ENCODE results near the gene NR1H2.
"Not testable (repeated sequence)": the region's sequence is repeated elsewhere in the genome, so short reads cannot be mapped to it uniquely, and the experiment has no call there.

The NR1H2 gene

DNA sequence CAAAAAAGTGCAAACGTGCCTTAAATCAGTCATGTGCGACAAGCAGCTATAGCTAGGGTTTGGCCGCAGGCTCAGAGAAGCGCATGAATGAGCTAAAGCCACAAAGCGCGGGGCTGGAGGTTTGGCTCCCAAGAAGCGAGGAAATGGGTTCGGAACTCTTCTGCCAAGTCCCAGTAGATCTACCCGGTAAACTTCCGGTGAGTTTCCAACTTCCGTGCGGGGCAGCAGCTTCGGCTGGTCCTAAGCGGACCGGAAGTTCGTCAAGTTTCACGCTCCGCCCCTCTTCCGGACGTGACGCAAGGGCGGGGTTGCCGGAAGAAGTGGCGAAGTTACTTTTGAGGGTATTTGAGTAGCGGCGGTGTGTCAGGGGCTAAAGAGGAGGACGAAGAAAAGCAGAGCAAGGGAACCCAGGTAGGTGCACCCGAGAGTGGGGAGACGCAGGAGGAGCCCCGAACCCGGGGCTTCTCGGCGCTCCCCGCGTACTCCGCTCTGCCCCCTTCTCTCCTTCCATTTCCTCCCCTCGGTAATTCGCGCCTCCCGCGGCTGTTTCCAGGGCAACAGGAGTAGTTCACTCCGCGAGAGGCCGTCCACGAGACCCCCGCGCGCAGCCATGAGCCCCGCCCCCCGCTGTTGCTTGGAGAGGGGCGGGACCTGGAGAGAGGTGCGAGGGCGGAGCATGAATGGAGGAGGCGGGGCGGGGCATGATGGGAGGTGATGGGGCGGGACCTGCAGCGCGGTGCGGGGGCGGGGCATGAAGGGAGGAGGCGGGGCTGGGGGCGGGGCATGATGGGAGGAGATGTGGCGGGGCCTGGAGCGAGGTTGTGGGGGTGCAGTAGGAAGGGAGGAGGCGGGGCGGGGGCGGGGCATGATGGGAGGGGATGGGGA, at the start of gene NR1H2:
NR1H2 (plus strand) TSS at position 292 of the 885 bp plus-strand sequence. CDS start 1,149 bp downstream, outside the sequence.
- DNase-seq: peak; percentile 97

DNA sequence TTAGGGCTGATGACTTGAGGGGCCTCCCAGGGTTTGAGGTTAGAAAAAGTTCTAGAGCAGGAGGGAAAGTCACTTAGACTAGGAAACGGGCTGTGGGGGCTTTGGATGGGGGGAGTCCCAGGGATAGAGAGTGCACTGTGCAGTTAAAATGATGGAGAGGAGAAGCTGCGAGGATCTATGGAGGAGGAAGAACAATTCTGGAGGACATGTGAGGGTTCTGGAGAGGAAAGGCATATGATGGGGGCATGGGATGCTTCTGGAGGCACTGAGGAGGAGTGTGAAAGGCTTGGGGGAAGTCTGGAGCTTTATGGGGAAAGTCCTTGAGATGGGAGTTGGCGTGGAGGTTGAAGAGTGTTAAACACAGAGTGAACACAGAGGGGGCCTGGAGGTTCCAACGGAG, 49.2 kb upstream of the NR1H2 start:
- DNase-seq: no peak

DNA sequence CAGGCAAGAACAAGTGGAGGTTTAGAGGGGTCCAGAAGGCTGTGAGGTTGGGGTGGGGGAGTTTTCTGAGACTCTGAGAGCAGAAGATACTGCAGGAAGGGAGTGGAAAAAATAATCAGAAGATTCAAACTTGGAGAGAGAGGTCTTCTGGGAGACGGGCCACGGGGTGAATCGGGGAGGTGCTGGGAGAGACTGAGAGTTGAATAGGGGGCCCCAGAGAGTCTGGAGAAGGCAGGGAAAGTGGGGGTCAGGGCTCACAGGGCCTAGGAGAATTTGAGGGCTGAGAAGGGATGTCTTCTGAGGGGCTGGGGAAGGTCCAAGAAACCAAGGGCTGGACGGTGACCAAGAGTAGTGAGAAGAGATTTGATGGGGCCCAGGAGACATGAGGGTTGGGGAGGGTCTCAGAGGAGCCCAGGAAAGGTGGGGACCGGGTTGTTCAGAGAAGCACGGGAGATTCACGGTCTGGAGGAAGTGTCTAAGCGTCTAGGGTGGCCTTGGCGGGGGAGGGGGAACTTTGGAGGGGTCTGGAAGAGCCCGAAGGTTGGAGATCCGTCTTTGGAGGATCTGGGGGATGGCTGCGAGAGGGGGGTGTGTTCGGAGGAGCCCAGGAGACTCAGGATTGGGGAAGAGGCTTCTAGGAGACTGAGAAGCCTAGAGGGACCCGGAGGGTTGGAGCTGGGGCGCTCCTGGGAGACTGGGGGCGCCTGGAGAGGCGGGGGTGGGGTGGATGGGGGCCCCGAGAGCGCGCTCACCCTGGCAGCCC, 48.6 kb upstream of the NR1H2 start:
- no peak for DNase-seq

DNA sequence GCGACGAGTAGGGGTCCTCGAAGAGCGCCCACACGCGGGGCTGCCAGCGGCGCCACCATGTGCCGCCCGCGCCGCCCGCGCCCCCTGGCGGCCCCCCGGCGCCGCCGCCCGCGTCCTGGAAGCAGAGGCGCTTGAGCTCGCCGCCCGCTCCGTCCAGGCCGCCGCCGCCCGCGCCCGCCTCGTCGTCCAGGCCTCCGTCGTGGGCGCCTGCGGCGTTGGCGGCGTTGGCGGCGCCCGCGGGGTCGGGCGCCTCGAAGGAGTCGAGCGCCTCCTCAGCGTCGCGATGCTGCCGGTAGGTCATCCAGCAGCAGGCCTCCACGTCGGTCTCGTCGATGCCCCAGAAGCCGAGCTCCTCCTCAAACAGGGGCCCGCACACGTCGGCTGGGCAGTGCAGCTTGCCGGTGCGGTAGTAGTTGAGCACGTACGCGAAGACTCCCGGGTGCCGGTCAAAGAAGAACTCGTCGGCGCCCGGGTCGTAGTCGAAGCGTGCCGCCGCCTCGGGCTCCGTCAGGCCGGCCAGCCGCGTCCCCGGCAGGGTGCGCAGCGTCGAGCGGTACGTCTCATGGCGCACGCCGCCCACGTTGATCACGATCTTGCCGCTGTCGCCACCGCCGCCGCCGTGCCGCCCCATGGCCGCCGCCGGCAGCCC, 47.9 kb upstream of the NR1H2 start:
- DNase-seq: no peak

DNA sequence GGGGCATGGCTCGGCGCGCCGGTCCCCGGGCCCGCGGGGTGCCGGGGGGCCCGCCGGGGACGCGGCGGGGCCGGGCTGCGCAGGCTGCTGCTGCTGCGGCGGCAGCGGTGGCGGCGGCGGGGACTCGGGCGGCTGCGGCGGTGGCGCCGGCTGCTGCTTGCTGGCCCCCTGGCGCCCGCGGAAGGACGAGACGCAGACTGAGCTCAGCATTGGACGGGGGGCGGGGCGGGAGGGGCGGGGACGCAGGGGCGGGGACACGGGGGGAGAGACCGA, 47.4 kb upstream of the NR1H2 start:
- no peak for DNase-seq

DNA sequence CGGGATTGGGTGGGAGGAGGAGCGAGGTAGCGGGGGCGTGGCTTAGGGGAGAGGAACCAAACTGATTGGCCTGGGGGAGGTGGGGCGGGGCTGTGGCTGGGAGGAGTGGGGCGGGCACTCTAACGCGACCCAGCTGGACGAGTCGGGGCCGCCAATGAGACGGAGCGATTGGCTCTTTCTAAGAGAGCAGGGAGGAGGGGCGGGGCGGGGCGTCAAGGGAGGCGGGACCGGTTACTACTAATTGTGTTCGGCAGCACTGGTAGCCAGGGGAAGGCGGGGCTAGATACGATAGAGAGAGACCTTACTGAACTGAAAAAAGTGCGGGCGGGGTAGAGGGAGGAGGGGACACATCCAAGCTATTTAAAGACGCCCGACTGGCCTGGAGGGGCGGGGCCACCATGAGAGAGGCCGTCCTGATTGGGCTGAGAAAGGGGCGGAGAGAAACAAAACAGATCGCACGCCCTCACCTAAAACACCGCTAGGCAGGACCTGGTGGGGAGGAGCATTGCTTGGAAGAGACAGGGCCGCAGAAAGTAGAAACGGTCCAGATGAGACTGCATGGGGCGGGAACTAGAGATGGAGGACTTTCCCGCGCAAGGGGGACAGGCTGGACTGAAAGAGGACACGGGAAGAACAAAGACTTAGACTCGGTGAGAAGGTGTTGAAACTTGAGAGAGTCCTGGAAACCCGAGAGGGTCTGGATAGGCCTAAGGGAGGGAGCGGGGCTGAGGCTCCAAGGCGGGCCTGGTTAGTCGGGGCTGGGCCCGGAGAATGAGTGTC, 46.9 kb upstream of the NR1H2 start, which contains the start of gene KCNC3:
KCNC3 (minus strand) TSS at position 232 of the 780 bp plus-strand sequence. CDS start 295 bp downstream, outside the sequence.
- DNase-seq: peak; percentile 47

DNA sequence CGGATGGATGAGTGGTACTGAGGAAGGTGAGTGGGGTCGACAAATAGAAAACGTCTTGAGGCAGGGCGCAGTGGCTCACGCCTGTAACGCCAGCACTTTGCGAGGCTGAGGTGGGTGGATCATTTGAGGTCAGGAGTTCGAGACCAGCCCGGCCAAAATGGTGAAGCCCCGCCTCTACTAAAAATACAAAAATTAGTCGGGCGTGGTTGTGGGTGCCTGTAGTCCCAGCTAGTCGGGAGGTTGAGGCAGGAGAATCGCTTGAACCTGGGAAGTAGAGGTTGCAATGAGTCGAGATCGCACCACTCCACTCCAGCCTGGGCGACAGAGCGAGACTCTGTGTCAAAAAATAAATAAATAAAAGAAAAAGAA, 46.3 kb upstream of the NR1H2 start:
- DNase-seq: not testable (repeated sequence)

DNA sequence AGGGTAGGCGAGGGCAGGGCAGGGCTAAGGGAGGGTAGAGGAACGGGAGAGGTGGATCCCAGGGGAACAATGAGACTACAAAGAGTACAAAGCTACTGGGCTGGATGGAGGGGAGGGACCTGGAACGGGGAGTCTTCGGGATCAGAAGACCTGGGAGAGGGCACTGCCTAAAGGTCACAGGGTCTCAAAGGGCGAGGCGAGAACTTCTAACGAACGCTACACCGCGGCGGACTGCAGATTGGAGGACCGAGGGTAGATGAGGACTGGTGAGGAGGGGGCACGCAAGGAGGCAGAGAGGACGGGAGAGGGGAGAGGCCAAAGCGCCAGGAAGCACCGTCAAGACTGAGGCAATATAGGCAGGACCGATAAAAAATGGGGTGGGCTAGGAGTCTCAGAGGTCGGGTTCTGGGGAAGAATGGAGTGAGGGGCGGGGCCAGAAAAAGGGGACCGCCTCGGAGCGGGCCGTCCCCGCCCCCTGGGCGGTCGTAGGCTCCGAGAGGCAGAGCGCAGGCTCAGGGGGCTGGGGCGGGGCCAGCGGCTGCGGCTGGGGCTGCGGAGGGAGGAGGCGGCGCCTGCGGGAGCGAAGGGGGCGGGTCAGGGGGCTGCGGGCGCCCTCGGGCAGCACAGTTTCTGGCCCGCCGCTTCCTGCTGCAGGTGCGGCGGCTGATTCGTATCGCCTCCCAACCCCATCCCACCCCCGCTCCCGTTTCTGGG, 45.7 kb upstream of the NR1H2 start:
- DNase-seq: peak; percentile 17

DNA sequence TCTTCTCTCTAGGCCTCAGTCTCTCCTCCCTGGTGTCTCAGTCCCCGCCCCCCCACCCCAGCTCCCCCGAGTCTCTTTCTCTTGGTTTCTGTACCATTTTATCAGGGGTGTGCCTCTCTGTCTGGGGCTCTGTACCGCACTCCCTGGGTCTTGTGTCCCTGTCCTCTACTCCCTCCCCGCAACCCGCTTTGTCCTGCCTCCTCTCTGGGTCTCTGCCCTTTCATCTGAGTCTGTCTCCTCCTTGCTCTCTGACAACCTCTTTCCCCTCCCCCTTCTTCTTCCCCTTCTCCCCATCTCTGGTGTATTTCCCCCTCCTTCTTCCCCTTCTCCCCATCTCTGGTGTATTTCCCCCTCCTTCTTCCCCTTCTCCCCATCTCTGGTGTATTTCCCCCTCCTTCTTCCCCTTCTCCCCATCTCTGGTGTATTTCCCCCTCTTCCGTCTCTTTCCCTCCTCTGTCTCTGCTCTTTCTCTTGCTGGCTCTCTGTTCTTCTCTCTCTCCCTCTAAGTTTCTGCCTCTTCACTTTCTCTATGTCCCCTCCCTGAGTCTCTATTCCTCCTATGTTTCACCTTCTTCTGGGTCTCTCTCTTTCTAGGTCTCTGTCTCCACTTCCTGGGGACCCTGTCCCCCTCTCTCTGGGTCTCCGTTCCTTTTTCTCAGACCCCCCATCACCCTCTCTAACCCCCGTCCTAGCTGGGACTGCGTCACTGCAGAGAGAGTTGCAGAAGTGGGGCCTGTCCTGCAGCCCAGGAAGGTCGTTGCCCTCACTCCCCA, 44.9 kb upstream of the NR1H2 start:
- DNase-seq: no peak

DNA sequence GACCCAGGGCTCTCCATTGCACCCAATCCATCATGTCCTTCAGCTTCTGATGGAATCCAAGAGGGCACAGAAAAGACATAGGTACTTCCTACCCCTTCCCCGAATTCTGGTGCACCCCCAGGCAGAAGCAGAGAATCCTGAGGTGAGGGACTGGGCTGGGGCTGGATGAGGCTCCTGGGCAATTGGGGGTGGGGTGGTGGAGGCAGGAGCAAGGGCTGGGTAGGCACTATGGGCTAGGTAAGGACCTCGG, 44.3 kb upstream of the NR1H2 start:
- DNase-seq: no peak

DNA sequence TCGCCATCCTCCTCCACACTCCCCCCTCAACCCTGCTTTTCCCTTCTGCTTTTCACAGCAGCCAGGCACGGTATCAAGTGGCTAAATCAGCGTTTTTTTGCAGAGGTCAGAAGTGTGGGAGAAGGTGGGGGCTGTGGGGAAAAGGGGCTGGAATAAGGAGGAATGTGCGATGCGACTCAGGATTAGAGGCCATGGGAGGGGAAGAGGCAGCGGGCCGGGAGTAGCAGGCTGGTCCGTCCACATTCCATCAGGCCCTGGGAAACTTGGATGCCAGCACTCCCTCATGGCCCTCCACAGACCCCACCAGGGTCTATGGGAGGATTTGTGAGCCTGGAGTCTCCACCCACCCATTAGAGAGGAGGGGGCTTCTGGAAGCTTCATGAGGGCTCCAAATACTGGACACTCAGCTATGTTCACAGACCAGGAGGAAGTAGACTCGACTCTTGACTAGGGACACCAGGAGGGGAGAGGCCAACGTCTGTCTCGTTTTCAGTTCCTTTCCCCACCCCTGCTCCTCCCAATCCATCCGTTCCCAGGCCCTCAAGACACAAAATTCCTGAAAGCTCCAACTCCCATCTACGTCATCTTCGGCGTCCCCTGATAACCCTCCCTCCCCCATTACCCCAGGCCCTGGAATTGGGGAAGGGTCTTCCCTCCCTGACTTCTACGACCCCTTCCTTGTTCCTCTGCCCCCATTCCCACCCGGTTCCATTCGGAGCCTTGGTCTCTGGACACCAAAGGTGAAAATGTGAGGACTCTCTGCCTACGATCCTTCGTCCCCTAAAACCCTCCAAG, 43.8 kb upstream of the NR1H2 start:
- no peak for DNase-seq

DNA sequence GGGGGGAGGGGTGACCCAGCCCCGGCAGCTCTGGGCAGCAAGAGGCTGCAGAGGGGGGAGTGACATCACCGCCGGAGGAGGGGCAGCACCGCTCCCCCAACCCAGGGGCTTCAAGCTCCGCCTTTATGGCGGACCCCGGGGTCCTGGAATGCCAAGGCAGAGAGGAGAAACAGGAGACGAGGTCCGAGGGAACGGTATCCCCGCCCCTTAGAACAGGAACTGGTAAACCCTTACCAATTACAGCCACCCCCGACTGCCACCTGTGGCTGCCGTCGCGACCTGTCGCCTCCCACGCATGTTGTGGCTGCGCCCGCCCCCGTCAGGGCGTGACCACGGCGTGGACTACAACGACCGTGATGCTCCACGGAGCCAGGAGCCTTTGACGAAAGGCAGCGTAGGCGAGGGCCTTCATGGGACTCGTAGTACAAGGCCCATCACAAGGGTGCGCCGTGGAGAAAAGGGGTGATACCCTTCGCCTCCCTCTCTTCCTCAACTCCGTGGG, 43.0 kb upstream of the NR1H2 start:
- DNase-seq: peak; percentile 64

DNA sequence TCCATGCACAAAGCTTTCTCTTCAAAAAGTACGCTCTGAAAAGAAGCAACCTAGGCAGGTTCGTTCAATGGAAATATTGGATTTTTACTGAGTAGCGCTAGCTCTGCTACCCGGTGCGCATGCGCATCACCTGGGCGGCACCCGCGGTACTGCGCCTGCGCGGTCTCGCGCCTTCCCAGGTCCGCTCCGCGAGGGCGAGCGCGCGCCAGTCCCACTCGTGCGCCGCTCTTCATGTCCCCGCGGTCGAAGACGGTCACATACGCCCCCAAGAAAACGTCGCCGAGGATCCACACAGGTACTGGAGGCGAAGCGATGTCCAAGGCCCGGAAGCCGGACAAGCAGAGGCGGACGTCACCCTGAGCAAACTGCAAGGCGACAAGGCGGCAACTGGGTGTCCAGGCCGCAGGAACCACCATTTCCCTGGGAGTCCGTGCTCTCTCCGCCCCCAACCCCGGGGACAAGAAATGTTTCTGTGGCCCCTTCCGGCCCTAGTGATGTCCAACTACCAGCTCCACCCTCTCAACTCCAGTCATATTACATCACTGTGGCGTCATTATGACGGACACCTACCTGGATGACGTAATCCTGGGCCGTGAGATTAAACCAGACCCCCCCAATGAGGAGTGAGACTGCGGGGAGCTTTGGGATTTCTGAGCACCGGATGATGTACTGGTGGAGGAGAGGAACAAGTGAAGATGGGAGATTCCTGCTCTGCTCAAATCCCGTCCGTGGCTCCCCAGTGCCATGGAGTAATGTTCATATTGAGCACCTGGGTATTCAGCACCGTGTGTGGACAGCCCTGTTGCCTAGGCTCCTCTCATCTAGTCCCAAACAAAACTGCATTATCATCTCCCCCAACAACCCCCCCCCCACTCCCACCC, 42.3 kb upstream of the NR1H2 start:
- DNase-seq: no peak

DNA sequence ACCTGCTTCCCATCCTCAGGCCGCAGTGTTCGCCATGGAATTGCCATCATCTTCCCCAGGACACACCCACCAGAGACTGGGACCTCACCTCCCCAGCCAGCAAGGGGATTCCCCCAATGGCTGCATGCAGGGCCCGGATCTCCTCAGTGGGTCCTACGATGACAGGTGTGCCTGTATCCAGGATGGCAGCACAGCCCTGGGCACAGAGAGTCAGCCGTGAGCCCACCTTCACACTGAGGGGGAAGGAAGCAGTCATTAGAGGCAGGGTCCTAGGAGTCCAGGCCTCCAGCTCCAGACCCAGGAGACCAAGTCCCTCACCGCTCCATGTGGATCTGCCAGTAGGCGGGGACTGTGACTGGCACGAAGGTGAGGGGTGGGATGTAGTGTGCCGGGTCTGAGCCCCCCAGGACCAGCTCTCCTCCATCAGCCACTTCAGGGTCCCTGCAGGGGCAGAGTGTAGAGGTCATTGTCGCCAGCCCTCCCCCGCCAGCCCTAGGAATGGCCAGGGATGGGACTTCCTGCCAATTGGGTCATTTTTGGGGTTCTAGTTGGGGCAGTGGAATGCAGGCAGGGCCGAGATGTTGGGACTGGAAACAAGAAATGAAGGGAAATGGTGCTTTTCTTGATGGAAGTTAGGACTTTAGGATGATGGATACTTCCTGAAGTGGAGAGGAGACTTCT, 41.4 kb upstream of the NR1H2 start:
- no peak for DNase-seq

DNA sequence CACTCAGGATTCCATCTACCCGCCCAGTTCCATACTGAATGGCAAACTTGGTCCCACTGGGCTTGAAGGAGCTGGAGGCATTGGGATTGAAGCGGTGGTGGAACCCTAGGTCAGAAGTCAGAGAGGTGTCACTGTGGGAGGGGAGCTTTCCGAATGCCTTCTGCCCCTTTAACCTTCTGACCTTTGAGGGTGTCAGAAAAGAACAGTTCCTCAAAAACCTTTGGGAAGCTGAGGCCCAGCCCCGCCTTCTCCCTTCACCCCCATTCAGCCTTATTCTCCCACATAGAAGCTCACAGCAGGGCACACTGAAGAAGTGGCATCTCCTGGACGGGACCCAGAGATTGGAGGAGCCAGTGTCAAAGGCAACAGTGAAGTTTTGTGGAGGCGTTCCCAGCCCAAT, 39.2 kb upstream of the NR1H2 start:
- DNase-seq: not testable (repeated sequence)

DNA sequence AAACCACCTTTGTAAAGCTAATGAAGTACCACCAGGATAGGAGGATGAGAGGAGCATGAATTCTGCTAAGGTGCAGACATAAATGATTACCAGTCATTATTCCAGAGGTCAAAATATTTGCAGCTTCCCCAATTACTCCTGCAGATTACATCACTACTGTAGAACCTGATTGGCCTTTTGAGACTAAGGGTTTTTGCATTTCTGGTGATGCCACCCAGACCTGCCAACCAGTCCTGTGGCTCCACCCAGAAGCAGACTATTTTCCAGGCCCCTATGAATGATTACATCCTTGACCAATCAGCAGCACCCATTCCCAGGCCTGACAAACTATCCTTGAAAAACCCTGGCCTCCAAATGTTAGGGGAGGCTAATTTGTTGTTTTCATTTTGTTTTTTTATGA, 35.9 kb upstream of the NR1H2 start:
- DNase-seq: no peak

DNA sequence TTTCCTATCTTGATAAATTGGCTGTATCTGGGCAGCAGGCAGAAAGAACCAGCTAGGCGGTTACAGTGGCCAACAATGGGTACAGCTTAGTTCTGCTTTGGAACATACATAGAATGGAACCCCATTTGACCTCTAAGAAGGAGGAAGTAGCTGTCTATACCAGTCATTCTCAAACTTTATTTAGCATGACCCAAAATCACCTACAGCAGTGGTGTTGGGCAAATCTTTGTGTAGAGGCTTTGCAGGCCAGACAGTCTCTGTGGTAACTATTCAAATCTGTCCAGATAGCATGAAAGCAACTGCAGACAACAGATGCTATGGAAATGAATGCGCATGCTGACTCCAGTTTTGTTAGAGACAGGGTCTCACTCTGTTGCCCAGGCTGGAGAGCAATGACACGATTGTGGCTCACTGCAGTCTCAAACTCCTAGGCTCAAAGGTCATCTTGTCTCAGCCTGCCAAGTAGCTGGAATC, 35.1 kb upstream of the NR1H2 start:
- DNase-seq: no peak

DNA sequence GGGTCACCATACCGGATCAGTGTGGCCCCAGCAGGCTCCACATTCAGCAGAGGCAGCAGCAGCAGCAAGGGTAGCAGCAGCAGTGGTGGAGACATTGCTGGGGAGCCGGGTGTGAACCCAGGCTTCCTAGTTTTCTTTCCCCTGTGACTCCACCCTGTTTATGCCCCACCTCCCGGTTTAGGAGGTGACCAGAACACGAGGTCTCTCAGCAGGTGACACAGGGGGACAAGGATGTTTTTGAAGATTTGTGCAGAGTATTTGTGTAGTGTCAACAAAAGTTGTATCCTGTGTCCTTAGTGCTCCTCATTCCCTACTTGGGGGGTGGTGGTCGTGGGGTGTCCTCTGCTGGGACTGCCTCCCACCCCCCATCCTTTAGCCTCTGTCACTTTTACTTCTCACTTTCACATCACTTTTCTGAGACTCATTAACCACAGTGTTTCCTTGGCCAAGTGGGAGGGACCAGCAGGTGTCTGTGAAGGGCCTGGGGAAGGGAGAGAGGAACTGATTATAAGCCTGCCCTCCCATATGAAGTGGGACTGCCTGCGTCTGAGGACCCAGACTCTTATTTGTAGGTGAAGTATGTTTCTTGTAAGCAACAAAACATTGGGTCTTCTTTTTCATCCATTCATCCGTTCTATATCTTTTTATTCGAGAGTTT, 31.5 kb upstream of the NR1H2 start:
- DNase-seq: no peak
